ENCODE data around the gene CDC25B.

Gene CDC25B

GRCh38 chr20:3753501-3754275 is 42.4 kb upstream of the CDC25B start:
- Histone ChIP-seq H3K9me3 (ENCODE audit: control insufficient read depth, insufficient read depth, low read depth, low read length) (no peaks in the 10 kb centered on the region), H3K36me3 (ENCODE audit: control insufficient read depth in 2 of 2, insufficient read depth in 1 of 2, low read length in 2 of 2) (peaks cover 0 to 51% of the 10 kb centered on the region in 2 experiments; a peak in 1 of 3 replicates), H3K27ac (ENCODE audit: extremely low read depth, low read depth, low read length) (no peak overlapping the region), H3K4me1 (ENCODE audit: control insufficient read depth, insufficient read depth, low read length) (peaks cover 4% of the 10 kb centered on the region; the same call in 1 of the 2 replicates), H3K4me3 (ENCODE audit: low read depth, low read length) (no peak overlapping the region)
- TF ChIP-seq KLF1 (tag by site-specific recombination; IDR thresholded peaks at IDR 0.05) = peak; percentile 15; the same call in 1 of the 2 replicates
- TF ChIP-seq KLF16 (tag by site-specific recombination; IDR thresholded peaks at IDR 0.05) = no peak
- TF ChIP-seq EGR2 (tag by site-specific recombination; IDR thresholded peaks at IDR 0.05; ENCODE audit: low read depth) = peak; percentile 28; the same call in 1 of the 2 replicates
- 0 out of 2 replicates have a peak, but pooled peaks have one; percentile 17 for TF ChIP-seq KLF8 (tag by site-specific recombination; IDR thresholded peaks at IDR 0.05)
- CTCF ChIA-PET = interaction anchor here (0.7 to 9.8 kb wide), 19 partner anchors 9 to 393 kb away, joined by 3 to 133 read pairs (median 5); partner anchors contain the start of genes ADISSP and SPEF1
- POLR2A ChIA-PET = interaction anchor here (0.9 to 3.2 kb wide), 3 partner anchors 14 to 65 kb away, joined by 3 to 17 read pairs (median 4); partner anchors contain the start of gene ADISSP

- H3K27ac ChIP-seq (ENCODE audit: extremely low read depth, low read depth, low read length) = no peak overlapping the region
- no peaks in the 10 kb centered on the region for H3K9me3 ChIP-seq (ENCODE audit: control insufficient read depth, insufficient read depth, low read depth, low read length)
- H3K4me3 ChIP-seq (ENCODE audit: low read depth, low read length) = no peak overlapping the region
- TF ChIP-seq KLF10 (tag by site-specific recombination; IDR thresholded peaks at IDR 0.05) (no peak), ZNF514 (tag by site-specific recombination; IDR thresholded peaks at IDR 0.05) (no peak), OVOL3 (tag by site-specific recombination; IDR thresholded peaks at IDR 0.05) (no peak), ZNF473 (tag by site-specific recombination; IDR thresholded peaks at IDR 0.05) (no peak), ZNF341 (tag by site-specific recombination; IDR thresholded peaks at IDR 0.05; ENCODE audit: low read depth) (no peak), ZBTB21 (tag by site-specific recombination; IDR thresholded peaks at IDR 0.05) (no peak), ZXDB (tag by site-specific recombination; IDR thresholded peaks at IDR 0.05) (no peak), ZNF140 (tag by site-specific recombination; IDR thresholded peaks at IDR 0.05) (no peak), KLF16 (tag by site-specific recombination; IDR thresholded peaks at IDR 0.05) (no peak), ZNF157 (tag by site-specific recombination; IDR thresholded peaks at IDR 0.05) (no peak), ZNF791 (tag by site-specific recombination; IDR thresholded peaks at IDR 0.05) (no peak), ZNF580 (tag by site-specific recombination; IDR thresholded peaks at IDR 0.05) (no peak), ZNF148 (tag by site-specific recombination; IDR thresholded peaks at IDR 0.05; ENCODE audit: borderline replicate concordance) (no peak), ZNF658 (tag by site-specific recombination; IDR thresholded peaks at IDR 0.05) (no peak), ATF2 (tag by site-specific recombination; IDR thresholded peaks at IDR 0.05; ENCODE audit: low read depth) (no peak), ZNF670 (tag by site-specific recombination; IDR thresholded peaks at IDR 0.05; ENCODE audit: low read depth) (no peak), ZNF548 (tag by site-specific recombination; IDR thresholded peaks at IDR 0.05) (no peak), ZBTB10 (tag by site-specific recombination; IDR thresholded peaks at IDR 0.05) (no peak)
- peaks cover 0 to 57% of the 10 kb centered on the region in 2 experiments; a peak in 1 of 3 replicates for H3K36me3 ChIP-seq (ENCODE audit: control insufficient read depth in 2 of 2, insufficient read depth in 1 of 2, low read length in 2 of 2)
- POLR2A ChIA-PET = interaction anchor here (0.6 to 1.0 kb wide), 3 partner anchors 9 to 14 kb away, joined by 3 to 4 read pairs (median 3); partner anchors contain the start of gene ADISSP
- H3K4me1 ChIP-seq (ENCODE audit: control insufficient read depth, insufficient read depth, low read length) = peaks cover 4% of the 10 kb centered on the region; the same call in 1 of the 2 replicates
- CTCF ChIA-PET = interaction anchor here (1.1 to 9.8 kb wide), 9 partner anchors 11 to 392 kb away, joined by 3 to 133 read pairs (median 9); partner anchors contain the start of genes ADISSP, AP5S1 and SPEF1
These were observed 41.9 kb upstream of the CDC25B start for GRCh38 chr20:3754276-3754630.

Data from HEK293 (cell line).